Right ventricle myocardium inferior (tissue), 1 donor: ENCODE measurements around the gene EME1. TPM values are rescaled to one million over a fixed set of nuclear protein-coding genes. Genes with fewer than 3 reads are reported as not detected.

Source experiments
- ATAC-seq: fragments of 200-7000 bp; cut with Tn5 transposase; one replicate; pipeline ENCODE4 v1.9.1; 2020; ENCODE audit warnings: mild to moderate bottlenecking, moderate library complexity
- DNase-seq: peaks from one replicate; pipeline ENCODE4 v3.0.0; 2021; ENCODE audit errors: missing footprints
- intact Hi-C: fragments of 100-400 bp; cut with DNase I; formaldehyde crosslinking; loops from one replicate; pipeline ENCODE4 v1.11.0; 2022
- total RNA-seq: library from RNA; stranded (reverse); fragmentation: NEBNext Ultra II Directional; extraction: Animal tissue kit (Norgen Biotek cat#: 25700); gene quantifications from one replicate; pipeline ENCODE4 v1.2.1, GENCODE V29; 2021
- donor health status: DM: no; HTN: yes; CAD: no; lungs with severe emphysema.

Gene EME1
- total RNA-seq, 1 donor from 2014 or later, result 0.60 TPM

DNA sequence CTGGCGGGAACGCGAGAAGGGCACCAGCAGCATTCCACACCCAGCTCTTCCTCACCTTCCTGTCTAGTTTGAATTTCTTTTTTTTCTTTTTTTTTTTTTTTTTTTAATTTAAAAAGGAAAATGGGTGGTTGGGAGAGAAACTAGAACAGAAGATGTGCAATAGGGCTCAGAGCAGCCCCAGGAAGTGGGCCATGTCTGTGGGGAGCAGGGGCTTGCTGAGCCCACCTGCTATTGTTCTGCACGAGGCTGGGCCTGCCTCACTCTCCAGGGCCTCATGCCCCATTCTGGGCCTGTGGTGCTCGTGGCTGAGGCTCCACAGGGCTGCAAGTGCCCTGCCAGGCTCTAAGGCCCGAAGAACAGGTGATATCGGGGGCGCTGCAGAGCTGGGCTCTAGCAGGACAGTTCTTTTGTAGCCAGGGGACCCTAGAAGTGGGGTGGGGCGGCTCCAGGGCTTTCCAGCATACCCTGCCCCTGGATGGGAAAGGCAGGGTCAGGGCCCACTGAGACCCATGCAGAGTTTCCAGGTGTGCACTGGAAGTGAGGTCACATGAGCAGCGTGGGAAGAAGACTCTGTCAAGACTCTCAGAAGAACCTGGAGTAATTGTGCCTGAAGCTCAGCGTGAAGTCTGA is 12.4 kb upstream of the EME1 start:
- ATAC-seq (no peak), DNase-seq (no peak)
- intact Hi-C loops, result loop anchor here (5.0 kb wide), 1 partner anchor 117 kb away; the partner anchor contains the start of gene RSAD1

DNA sequence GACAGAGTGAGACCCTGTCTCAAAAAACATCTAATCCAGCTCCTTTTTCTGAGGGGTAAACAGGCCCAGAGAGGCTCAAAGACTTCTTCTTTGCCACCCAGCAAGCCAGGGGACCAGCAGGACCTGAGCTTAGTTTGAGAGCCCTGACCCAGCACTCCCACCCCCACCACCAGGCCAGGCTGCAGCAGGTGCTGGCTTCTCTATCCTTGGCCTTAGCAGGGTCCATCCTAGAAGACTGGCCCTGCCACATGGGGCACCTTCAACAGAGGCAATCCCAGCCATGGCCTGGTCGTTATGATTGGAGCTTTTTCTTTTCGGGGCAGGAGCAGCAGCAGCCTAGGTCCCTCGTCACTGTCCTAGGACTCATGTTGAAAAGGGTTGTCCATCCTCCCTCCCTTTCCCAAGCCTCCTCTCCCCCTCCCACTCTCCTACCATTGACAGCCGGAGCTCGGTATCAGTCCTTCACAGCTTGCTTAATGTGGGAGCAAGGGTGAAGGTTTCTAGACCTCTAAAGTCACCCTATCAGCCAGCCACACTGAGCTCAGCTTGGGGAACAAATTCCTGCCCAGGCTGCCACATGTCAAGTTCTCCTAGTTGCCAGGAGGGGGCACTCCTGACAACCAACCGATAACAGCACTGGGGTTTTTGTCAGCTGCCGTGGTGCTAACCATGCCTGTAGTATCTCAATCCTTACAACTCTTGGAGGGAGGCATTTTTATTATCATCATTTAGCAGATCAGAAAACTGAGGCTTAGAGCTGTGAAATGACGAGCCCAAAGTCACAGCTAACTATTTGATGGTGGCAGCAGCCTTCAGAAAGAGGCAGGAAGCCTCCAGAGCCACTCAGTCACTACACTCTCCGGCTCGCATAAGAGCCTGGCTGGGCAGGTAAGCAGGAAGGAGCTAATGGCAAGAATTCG is 11.2 kb upstream of the EME1 start:
- ATAC-seq, result peak; percentile 62
- intact Hi-C loops, result loop anchor here (5.0 kb wide), 1 partner anchor 115 kb away; the partner anchor contains the start of gene RSAD1
- DNase-seq, result no peak

- intact Hi-C loops, result loop anchor here (5.0 kb wide), 1 partner anchor 115 kb away; the partner anchor contains the start of gene RSAD1
- DNase-seq, result no peak
- ATAC-seq, result no peak
Observed at GRCh38 chr17:50362661-50363060, 10.4 kb upstream of the EME1 start.

- no peak for DNase-seq
- intact Hi-C loops, result loop anchor here (5.0 kb wide), 1 partner anchor 114 kb away; the partner anchor contains the start of gene RSAD1
- ATAC-seq, result no peak
Observed at GRCh38 chr17:50363217-50364060, 9.6 kb upstream of the EME1 start.

GRCh38 chr17:50364061-50364458 is 9.0 kb upstream of the EME1 start:
- ATAC-seq (no peak), DNase-seq (no peak)
- intact Hi-C loops, result loop anchor here (5.0 kb wide), 1 partner anchor 113 kb away; the partner anchor contains the start of gene RSAD1

DNA sequence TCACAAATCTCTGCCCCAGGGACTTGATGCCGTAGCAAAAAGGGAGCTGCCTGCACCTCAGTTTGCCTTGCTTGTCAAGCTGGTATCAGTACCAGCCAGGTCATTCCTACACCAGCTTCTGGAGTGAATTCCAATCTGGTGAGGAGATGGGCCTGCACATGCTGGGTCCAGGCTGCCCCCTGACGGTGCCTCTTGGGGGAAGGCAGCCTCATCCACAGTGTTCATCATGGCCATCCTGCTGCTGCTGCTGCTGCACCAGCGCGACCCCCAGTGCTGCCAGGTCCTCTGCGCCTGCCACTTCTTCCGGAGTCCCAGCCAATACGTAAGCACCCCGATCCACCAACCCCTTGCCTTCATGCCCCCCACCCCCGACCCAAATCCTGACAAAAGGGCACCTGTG is 8.3 kb upstream of the EME1 start:
- ATAC-seq, result no peak
- intact Hi-C loops, result loop anchor here (5.0 kb wide), 1 partner anchor 113 kb away; the partner anchor contains the start of gene RSAD1
- DNase-seq, result no peak

GRCh38 chr17:50365165-50365564 is 7.9 kb upstream of the EME1 start:
- ATAC-seq (no peak), DNase-seq (no peak)
- intact Hi-C loops, result no loop called here

DNA sequence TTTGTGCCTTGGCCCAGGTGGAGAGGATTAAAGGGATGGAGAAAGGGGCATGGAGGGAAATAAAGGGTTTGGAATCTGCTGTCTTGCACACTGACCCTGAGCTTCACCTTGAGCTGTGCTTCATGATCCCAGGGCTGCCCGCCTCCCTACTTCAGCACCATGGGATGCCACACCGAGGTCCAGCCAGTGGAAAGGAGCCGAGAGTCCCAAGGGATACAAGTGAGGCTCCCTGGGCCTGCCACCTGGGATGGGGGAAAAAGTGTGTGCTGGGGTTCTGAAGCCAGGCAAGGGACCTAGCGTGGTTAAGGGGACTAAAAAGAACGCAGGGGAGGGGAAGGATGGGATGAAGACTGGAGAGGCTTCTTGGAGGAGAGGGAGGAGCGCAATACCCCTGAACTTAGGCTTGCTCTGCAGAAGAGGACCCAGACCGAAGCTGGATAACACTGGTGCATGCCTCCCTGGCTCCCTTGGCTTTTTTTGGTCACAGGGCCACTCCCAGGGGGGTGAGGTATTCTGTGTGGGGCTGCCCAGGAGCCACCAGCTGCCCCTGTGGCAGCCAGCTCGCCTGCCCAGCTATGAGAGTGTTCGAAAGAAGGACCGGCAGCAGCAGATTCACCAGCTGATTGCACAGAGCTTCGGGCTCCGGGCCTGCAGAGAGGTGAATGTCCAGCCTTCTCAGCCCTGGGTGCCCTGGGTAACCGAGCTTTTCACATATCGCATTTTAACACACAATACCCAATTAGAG is 7.2 kb upstream of the EME1 start:
- ATAC-seq (no peak), DNase-seq (no peak)
- intact Hi-C loops, result no loop called here

- ATAC-seq (no peak), DNase-seq (no peak)
- intact Hi-C loops, result no loop called here
Observed at GRCh38 chr17:50367401-50367800, 5.6 kb upstream of the EME1 start.

DNA sequence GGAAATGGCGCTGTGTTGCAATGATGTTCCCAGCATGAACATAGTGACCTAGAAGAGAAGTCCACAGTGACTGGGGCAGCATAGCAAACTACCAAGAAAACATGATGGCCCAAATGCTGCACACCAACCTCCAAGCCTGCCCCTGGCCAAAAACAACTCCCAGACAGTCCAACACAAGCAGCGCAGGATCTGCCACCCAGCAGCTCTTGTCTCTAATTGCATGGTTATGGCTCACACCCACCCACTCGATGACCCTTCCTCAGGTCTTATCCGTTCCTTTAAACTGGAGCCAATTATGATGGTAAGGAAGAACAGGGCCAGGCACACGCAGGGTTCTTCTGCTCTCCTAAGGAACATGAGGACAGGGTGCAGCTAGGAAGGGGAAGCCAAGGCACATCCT is 3.0 kb upstream of the EME1 start:
- ATAC-seq (no peak), DNase-seq (no peak)
- intact Hi-C loops, result no loop called here

- intact Hi-C loops, result no loop called here
- ATAC-seq, result no peak
- DNase-seq, result no peak
Observed at GRCh38 chr17:50371526-50371925, 1.5 kb upstream of the EME1 start.

- intact Hi-C loops, result loop anchor here (2.0 kb wide), 1 partner anchor 25 kb away; the partner anchor contains the start of gene LRRC59
- DNase-seq, result no peak
- no peak for ATAC-seq
Observed at GRCh38 chr17:50372222-50372757, 739 bp upstream of the EME1 start.

DNA sequence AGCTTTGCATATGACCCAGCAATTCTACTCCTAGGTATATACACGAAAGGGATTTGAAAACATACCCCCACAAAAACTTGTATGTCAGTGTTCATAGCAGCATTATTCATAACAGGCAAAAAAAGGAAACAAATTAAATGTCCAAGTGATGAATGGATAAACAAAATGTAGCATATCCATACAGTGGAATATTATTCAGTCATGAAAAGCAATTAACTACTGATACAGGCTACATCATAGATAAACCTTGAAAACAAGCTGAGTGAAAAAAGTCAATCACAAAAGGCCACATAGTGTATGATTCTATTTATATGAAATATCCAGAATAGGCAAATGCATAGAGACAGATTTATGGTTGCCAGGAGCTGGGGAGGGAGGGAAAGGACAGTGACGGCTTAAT is 676 bp downstream of the EME1 start:
- DNase-seq (no peak), ATAC-seq (no peak)
- intact Hi-C loops, result loop anchor here (2.0 kb wide), 1 partner anchor 23 kb away; the partner anchor contains the start of gene LRRC59

- no peak for DNase-seq
- intact Hi-C loops, result no loop called here
- no peak for ATAC-seq
Observed at GRCh38 chr17:50375858-50376538, 3.0 kb downstream of the EME1 start.

GRCh38 chr17:50379351-50380132 is 6.5 kb downstream of the EME1 start:
- DNase-seq (no peak), ATAC-seq (no peak)
- intact Hi-C loops, result no loop called here

- DNase-seq, result no peak
- peak; percentile 42 for ATAC-seq
- intact Hi-C loops, result no loop called here
Observed at GRCh38 chr17:50380369-50381259, 7.6 kb downstream of the EME1 start.
